ENCODE measurements around the gene TMEM52.

TMEM52 gene

DNA sequence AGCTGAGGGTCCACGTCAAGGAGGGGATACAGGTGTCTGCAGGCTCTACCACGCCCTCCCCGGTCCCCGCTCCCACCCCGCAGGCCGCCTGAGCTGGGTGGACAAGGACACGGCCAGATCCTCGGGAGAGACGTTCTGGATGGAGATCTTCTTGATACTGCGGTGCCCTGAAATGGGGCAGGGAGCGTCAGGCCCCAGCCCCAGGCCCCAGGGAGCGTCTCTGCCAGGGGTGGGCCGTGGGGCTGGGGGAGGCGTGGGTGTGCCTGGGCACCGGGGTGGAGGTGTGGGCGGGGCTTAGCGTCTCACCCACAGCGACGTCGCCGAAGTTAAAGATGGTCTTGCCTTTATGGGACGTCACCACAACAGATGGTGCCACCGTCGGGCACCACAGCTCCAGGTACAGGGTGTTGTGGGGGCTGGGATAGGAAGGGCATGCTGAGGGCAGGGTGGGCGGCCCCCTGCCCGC is 7.3 kb upstream of the TMEM52 start:
- no peak for DNase-seq

DNA sequence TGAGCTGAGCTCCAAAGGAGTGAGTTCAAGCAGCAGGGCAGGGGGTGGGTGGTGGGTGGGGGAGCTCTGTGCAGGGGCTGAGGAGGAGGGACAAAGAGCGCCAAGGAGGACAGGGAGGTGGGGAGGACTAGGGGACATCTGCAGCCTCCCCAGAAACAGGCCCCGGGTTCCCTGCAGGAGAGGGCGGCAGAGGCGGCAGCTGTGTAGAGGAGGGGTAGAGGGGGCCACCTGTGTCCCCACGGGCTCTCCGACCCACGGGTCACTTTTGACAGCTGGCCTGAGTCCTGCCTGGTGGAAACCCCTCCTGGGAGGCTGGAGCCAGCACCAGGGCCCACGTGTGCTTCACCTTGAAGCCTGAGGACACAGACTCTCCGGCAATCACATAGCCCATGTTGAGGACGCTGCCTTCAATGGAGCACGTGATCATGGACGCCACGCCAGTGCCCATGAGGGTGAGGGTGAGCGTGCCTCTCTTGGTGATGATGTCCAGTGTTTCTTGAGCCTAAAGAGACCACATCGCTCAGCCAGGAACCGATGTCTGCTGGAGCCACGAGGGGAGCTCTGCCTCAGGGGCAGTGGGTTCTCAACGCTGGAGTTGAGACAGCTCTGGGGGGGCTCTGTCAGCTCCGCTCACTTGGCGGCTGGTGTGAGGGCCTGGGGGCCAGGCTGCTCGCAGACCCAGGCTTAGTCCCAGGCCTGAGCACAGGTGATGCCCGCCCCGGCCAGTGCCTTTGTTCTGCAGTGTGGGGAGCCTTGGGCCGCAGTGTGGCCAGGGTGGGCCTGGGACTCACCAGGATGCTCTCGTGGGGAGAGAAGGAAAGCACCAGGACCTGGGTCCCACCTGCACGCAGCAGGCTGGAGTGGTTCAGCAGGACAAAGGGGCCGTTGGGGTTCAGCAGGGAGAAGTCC is 6.6 kb upstream of the TMEM52 start:
- DNase-seq = no peak

DNA sequence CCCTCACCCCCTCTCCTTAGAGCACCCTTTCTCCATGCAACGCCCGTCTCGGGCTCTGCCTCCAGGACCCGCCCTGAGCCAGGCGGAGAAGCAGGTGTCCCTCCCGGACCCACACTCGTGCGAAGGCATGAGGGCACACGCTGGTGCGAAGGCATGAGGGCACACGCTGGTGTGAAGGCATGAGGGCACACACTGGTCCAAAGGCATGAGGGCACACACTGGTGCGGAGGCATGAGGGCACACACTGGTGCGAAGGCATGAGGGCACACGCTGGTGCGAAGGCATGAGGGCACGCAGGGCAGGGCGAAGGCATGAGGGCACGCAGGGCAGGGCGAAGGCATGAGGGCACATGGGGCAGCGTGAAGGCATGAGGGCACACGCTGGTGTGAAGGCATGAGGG is 5.8 kb upstream of the TMEM52 start:
- DNase-seq = no peak

DNA sequence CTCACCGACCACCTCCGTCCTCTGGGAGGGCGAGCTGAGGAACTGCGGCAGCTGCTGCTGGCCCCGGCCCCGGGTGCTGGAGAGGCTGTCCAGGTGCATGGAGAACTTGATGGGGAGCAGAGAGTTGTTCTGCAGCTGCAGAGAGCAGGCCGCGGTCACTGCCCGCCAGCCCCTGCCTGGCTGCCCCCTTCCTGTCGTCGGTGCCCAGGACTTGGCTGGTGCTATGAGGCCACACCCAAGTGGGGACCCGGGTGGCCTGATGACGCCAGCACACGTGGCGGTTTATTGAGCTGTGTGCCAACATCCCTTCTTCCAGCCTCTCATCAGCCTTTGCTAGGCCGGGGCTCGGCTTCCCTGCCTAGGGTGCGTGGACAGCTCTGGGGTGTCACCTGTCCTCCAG is 5.3 kb upstream of the TMEM52 start:
- no peak for DNase-seq

DNA sequence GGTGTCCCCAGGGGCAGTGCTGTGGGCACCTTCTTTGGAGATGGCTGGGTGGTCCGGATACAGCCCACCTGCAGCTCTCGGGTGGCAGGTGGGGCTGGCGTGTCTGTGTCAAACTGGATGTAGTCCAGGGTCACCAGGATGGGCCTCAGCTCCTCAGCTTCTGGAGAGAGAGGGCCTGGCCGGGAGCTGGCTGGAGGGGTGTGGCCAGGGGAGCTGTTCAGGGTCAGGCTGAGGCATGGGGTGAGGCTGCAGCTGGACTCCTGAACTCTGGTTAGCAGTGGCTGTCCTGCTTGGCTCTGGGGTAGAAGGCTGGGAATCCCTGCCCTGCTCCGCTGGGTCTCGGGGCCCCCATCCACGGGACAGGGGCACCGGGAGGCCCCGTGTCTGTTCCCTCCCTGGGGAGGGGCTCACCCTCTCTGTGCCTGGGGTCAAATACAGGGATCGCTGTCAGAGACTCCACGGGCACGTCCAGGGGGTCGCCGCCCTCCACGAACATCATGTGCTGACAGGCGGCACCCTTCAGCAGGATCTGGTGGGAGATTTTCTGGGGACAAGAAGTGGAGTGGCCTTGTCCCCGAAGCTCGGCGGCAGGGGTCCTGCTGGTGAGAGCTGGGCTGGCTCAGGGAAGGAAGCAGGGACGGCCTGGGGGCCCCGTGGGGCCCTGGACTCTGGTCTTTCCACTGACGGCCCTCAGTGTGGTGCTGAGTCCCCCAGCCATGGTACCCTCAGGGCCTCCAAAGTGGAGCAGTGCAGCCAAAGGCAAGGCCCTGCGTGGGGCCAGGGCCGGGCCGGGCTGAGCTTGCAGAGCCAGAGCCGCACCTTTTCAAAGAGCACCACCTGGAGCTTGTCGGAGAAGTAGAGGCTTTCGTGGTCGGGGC is 4.1 kb upstream of the TMEM52 start:
- DNase-seq = no peak

DNA sequence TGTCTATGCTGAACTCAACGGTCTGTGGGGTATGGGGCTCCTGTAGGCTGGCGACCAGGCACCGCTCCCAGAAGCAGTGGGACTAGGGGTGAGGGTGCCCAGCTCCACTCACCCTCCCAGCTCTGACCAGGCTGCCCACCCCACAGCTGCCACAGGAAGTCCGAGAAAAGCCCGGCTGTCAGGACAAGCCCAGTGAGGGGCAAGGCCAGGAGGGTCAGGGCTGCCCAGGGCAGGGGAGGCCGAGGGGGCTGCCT is 3.5 kb upstream of the TMEM52 start:
- no peak for DNase-seq

DNA sequence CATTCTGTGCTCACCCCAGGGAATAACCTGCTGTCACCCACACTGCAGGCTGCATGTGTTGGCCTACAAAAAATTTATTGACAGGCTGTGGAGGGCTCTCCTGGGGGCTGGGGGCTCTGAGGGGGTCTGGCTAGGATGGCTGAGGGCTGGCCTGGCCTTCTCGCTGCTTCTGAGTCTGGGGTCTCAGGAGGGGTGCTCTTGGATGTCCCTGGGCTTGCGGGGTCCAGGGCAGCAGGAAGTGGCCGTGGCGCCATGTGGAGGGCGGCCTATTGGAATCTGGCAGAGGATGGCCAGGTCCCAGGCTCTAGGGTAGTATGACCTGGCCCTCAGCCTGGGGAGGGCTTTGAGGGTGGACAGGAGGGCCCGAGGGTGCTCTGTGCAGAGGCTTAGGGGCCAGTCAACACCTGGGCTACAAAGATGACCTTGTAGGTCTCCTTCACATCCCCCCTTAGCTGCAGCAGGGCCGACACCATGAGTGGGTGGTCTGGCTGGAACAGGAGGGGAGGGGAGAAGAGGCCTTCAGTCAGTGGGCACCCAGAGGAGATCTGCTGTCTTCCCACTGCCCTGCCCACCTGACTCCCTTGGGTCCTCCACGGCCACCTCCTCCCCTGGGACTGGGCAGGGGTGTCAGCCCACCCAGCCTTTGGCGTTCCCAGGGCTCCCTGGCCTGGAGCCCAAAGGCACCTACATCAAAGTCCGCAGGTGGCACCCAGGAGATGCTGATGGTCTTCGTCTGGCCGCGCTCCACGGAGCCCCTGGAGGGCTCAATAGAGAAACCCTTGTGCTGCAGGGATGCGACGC is 3.0 kb upstream of the TMEM52 start:
- no peak for DNase-seq

DNA sequence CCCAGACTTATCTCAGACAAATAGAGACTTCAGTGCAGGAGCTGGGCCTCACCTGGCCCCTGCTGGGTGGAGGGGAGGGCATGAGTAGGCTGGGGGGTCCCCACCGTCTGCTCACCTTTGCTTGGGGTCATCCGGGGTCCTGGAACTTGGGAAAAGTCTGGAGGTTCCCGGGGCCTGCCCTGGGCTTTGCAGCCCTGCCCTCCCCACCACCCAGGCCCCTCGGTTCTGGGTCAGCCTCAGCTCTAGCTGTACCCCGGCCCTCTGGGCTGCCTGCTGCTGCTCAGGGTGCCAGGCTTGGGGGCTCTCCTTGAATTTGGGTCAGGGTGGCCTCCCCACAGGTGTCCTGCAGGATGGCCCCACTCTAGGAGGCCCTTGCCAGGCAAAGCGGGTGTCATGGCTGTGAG is 2.4 kb upstream of the TMEM52 start:
- DNase-seq = no peak

DNA sequence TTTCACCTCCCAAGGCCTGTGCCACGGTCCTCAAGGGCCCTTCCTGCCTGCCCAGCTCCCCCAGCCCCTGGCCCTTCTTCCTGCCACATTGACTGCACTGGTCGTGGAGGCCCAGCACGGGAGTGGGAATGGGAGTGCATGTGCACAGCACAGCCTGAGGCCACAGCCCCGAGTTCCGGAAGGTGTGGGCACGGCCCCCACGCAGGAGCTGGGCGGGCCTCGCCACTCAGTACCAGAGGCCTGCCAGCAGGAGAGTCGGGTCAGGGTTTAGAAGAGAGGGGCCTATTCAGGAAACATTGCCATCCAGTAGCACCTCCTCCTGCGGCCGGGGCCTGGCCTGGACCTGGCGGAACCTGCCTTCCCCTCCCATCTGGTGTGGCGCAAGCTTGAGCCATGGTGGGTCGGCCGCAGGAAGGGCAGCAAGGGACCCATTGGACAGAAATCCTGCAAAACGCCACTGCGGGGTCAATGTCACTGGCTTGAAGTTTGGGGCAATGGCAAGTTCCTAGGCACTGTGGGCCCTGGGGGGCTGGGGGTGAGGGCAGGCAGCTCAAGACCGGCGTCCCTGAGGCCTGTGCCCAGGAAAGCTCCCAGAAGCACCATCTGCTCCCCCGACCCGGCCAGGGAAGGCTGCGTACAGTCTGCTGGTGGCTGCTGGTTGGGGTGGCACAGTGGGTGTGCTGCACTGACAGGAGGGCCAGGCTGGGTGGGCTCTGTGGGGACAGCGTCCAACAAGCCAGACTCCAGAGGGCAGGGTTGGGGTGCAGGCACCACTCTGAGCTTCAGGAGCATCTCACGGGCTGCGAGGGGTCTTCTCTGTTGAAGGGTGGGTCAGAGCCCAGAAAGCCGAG is 1.8 kb upstream of the TMEM52 start:
- DNase-seq = no peak

DNA sequence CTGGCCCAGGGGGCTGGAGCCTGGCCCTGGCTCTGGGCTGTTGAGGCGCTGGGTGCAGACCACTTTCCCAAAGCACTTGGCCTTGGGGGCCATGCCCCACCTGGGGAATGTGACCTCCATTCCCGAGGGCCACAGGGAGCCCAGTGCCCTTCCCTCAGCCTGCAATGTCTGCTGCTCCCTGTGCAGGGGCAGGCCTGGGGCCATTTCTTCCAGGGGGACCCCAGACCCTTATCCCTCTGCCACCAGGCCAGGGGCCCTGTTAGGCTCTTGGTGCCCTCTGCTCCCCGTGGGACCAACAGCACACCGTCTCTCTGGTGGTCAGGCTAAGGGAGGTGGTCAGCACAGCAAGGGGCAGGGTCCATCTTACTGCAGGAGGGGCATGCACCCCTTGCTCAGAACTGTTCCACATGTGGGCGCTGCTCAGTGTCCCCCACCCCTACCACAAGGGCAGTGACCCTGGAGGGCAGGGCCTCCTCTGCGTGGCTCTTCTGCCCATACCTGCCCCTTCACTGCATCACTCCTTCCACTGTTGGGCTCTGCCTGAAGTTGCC is 1.1 kb upstream of the TMEM52 start:
- no peak for DNase-seq

DNA sequence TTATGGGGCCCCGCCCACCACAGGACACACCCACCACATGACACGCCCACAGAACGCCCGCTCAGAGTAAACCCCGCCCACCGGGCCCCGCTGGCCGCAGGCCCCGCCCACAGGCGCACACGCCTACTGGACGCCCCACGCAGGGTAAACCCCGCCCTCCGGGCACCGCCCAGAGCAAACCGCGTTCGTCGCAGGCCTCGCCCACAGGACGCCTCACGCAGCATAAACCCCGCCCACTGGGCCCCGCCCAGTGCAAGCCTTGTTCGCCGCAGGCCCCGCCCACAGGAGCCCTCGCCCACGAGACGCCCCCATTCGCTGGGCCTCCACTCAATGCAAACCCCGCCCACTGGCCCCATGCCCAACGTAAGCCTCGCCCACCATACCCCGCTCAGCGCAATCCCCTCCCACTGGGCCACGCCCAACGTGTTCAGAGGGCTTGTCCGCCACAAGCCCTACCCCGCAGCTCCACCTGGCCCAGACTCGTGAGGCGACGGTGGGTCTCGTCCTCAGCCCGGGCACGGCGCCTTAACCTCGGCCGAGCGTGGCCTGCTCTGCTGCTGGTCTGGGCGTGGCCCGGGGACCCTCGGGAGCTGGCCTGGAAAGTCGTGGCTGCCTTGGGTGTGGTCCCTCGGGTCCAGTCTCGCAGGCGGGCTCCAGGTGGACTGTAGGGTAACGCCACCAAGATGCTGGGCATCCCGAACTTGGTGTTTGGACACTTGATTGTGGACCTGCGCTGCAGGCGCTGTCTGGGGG is 401 bp upstream of the TMEM52 start:
- DNase-seq = peak; percentile 99

DNA sequence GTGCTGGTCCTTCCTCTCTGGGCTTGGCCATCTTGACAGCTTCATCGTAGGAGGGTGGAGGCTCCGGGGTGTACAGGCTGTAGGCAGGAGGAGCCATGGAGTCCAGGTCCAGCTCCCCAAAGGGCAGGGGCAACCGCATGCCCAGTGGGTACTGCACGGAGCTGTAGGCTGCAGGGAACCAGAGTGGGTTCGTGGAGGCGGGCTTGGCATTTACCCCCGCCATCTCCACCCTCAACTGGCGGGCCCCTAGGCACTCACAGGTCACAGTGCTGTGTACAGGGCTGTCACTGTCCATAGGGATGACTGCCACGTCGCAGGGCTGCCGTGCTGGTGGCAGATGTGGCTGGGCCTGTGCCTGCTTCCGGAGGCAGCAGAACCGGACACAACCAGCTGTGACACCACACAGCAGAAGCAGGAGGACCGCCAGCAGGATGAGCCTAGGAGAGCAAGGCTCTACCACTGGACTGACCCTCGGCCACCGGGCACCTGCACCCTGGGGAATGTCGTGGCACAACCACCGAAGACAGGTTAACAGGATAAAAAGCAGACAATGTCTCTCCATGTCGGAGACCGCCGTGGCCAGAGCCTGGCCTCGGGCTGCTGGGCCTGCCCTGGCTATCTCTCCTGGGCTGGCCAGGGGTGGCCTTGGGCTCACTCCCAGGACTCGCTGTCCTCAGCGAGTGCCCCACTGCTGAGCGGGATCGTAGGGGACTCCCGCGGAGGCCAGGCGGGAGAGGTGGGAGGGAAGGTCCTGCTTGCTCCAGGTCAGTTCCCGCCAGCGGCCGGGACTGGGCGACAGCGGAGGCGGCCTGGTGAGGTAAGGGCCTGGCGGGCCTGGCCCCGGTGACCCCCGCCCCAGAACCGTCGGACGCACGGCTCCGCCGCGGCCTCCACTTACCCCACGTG is 831 bp downstream of the TMEM52 start:
- DNase-seq = no peak

DNA sequence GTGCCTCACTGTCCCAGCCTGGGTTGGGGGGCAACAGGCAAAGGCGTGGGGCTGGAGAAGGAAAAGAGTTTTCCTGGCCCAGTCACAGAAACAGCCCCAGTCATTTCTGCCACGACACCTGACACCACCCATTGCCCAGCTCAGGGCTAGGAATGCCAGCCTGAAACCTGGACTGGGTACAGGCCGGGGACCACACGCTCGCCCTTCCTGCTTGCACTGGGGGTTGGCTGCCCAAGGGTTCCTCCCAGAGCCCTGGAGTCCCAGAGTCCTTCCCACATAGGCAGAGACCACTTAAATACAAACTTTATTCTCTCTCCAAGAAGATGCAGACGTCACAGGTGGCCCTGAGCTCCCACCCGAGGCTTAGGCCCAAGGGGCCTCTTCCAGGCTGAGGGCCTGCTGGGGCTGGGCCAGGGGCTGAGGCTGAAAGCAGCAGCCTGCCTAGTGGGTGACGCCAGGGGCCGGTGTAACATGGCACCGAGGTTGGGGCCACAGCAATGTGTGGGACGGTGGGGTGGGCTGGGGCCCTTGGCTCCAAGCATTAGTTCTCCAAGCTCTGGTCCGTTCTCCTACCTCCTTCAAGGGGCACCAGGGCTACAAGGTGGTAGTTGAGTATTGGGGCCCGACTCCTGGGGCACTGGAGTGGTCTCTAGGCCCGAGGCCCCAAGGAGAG is 1.6 kb downstream of the TMEM52 start:
- DNase-seq = no peak

DNA sequence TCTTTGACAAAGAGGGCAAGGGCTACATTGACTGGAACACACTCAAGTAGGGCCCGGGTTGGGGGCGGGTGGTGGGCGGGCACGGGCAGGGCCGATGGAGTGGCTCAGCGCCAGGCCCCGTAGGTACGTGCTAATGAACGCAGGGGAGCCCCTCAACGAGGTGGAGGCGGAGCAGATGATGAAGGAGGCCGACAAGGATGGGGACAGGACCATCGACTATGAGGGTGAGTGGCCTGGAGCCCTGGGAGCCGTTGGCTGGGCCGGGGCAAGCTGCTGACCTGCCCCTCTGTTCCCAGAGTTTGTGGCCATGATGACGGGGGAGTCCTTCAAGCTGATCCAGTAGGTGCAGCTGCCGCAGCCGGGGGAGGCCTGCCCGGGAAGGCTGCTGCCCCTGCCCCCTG is 2.2 kb downstream of the TMEM52 start:
- no peak for DNase-seq

DNA sequence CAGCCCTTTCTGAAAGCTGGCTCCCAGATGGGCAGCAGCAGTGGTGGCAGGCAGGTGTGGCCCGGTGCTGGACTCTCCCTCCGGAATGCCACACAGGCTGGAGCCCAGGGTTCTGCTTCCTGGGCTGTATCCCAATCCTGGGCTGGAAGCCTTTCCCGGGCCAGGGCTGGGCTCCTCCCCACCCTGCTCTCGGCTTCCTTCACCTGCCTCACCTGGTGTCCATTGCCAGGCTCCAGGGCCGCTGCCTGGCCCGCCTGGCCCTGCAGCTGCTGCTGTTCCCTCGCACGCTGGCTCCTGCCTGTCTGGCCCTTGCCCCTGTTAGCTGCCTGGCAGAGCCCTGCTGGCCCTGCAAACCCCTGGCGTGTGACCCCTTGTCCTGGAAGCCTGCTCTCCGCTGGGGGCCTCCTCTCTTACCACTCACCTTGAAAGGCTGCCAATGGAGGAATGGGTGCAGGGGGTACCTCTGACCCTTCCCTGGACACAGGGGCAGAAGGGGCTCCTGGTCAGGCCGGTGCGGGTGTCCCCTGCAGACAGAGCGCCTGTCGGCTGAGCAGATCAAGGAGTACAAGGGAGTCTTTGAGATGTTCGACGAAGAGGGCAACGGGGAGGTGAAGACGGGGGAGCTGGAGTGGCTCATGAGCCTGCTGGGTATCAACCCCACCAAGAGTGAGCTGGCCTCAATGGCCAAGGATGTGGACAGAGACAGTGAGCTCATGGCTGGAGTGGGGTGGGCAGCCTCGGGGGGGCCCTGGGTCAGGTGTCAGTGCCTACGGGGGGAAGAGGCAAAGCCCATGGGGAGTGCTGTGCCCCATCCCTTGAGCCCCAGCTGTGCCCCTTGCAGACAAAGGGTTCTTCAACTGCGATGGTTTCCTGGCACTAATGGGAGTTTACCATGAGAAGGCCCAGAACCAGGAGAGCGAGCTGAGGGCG is 2.9 kb downstream of the TMEM52 start:
- no peak for DNase-seq

DNA sequence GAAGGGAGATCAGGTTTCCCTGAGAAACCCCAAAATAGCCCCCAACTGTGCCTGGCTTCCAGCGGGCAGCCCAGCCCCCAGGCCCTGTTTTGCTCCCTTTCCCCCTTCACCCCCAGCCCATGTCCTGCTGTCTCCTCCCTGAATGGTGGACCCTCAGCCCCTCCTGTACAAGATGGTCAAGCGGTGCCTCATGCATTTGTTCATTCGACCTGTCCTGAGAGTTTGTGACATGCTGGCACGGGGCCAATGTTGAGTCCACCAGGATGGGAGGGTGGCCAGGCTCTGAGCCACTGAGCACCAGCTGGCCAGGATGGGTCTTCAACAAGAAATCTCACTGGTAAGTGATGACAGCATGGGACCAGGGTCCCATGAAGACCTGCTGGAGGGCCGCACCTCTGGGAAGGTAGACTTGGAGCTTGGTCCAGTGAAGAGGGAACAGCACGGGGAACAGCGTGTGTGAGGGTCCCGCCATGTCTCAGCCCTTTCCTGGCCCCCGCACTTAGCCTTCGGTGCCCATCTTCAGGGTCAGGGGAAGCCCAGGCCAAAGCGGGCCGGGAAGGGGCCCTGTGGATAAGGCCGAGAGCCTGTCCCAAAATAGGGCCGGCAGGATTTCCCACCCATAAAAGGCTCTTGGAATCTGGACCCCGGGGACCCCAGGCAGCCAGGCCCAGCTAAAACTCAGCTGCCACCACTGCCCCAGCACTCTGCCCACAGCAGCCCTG is 3.9 kb downstream of the TMEM52 start, which contains the start of gene CALML6:
Gene CALML6, plus strand, starts transcription at position 290 of the 722 bp plus-strand sequence. Its CDS starts 21 bp downstream, at position 311.
- DNase-seq = no peak
